ENCODE data around the gene CYTH4.

DNA sequence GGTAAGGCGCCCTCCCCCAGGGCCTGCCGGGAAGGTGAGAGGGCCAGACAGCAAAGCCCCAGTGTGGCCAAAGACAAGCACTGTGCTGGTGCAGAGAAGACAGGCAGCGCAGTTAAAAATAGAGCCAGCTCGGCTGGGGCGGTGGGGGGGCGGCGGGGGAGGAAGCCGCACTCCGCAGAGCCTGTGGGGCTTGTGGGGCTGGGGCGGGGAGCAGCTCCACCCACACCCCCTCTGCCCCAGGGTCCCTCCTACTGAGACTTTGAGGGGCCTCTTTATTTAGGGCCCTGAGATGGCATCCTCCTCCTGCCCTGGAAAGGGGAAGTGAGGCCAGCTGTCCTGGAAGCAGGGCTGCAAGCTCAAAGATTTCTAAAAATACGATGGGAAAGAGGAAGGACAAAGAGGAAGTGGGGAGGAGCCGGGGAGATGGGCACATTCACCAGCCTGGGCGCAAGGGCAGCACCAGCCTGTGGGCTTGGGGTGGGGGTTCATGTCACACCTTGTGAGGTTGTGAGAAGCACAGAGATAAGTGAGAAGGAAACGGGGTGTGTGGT lies 2.6 kb downstream of the CYTH4 start:
- no peak for TF ChIP-seq EP300 (IDR thresholded peaks at IDR 0.05)
- TF ChIP-seq POLR2A (IDR thresholded peaks at IDR 0.05) = no peak
- TF ChIP-seq, protein P1, sequence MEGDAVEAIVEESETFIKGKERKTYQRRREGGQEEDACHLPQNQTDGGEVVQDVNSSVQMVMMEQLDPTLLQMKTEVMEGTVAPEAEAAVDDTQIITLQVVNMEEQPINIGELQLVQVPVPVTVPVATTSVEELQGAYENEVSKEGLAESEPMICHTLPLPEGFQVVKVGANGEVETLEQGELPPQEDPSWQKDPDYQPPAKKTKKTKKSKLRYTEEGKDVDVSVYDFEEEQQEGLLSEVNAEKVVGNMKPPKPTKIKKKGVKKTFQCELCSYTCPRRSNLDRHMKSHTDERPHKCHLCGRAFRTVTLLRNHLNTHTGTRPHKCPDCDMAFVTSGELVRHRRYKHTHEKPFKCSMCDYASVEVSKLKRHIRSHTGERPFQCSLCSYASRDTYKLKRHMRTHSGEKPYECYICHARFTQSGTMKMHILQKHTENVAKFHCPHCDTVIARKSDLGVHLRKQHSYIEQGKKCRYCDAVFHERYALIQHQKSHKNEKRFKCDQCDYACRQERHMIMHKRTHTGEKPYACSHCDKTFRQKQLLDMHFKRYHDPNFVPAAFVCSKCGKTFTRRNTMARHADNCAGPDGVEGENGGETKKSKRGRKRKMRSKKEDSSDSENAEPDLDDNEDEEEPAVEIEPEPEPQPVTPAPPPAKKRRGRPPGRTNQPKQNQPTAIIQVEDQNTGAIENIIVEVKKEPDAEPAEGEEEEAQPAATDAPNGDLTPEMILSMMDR (IDR thresholded peaks at IDR 0.05) = no peak

All from ovary (tissue), 3 donors.